Progenitor cell of endocrine pancreas (in vitro differentiated cells): Measurements from ENCODE around the gene NFKB2. TPM values are rescaled to one million over a fixed set of nuclear protein-coding genes. Genes with fewer than 3 reads are reported as not detected.

ENCODE experiments used
- DNase-seq: peaks from one replicate; pipeline ENCODE4 v3.0.0; 2021; ENCODE audit warnings: low spot score; ENCODE audit not compliant: unreplicated experiment
- H3K27ac Mint-ChIP-seq: 2 replicates; pipeline ENCODE4 v1.8.0; 2021; ENCODE audit warnings: mild to moderate bottlenecking, moderate library complexity, mixed read lengths
- H3K27me3 Mint-ChIP-seq: 2 replicates; pipeline ENCODE4 v1.8.0; 2021; ENCODE audit warnings: mixed read lengths
- H3K36me3 Mint-ChIP-seq: 2 replicates; pipeline ENCODE4 v1.8.0; 2022; ENCODE audit warnings: mixed read lengths; ENCODE audit not compliant: insufficient read depth
- H3K4me1 Mint-ChIP-seq: 2 replicates; pipeline ENCODE4 v1.8.0; 2021; ENCODE audit warnings: low read depth, mixed read lengths
- H3K4me3 Mint-ChIP-seq: 2 replicates; pipeline ENCODE4 v1.8.0; 2021; ENCODE audit warnings: low read depth, mild to moderate bottlenecking, moderate library complexity, mixed read lengths
- H3K9me3 Mint-ChIP-seq: 2 replicates; pipeline ENCODE4 v1.8.0; 2021; ENCODE audit warnings: low read depth, mixed read lengths
- CTCF ChIP-seq: fragments of 200-600 bp; sonication (generic); IDR thresholded peaks from one replicate; pipeline ENCODE4 v1.5.0; 2021; ENCODE audit warnings: antibody characterized with exemption, mild to moderate bottlenecking; ENCODE audit not compliant: unreplicated experiment
- total RNA-seq: library from RNA; stranded (reverse); gene quantifications from 2 replicates; pipeline ENCODE4 v1.2.1, GENCODE V29; 2021

Gene NFKB2
- total RNA-seq, 1 donor from 2014 or later: 21.6 TPM

GRCh38 chr10:102384053-102384452, 11.5 kb upstream of the NFKB2 start:
- Mint-ChIP-seq H3K36me3 (peaks cover 9% of the 10 kb centered on the region), H3K9me3 (no peaks in the 10 kb centered on the region), H3K4me1 (no peaks in the 10 kb centered on the region), H3K27me3 (no peaks in the 10 kb centered on the region), H3K27ac (no peak overlapping the region), H3K4me3 (no peak overlapping the region)
- peak; percentile 25 for TF ChIP-seq CTCF
- no peak for DNase-seq

GRCh38 chr10:102384606-102385429, 10.7 kb upstream of the NFKB2 start:
- DNase-seq: no peak
- Mint-ChIP-seq H3K27ac (no peak overlapping the region), H3K27me3 (peaks cover 1% of the 10 kb centered on the region), H3K4me3 (no peak overlapping the region), H3K36me3 (peaks cover 8% of the 10 kb centered on the region), H3K9me3 (no peaks in the 10 kb centered on the region), H3K4me1 (peaks cover under 1% of the 10 kb centered on the region)
- no peak for TF ChIP-seq CTCF

- no peak for TF ChIP-seq CTCF
- Mint-ChIP-seq H3K4me3 (no peak overlapping the region), H3K27ac (no peak overlapping the region), H3K27me3 (peaks cover 31% of the 10 kb centered on the region), H3K9me3 (no peaks in the 10 kb centered on the region), H3K36me3 (no peaks in the 10 kb centered on the region), H3K4me1 (peaks cover 8% of the 10 kb centered on the region)
- DNase-seq: no peak
These were observed 5.6 kb upstream of the NFKB2 start for GRCh38 chr10:102389894-102390293.

- no peak overlapping the region for H3K4me3 Mint-ChIP-seq
- peaks cover 13% of the 10 kb centered on the region for H3K4me1 Mint-ChIP-seq
- TF ChIP-seq CTCF: no peak
- DNase-seq: no peak
- H3K27ac Mint-ChIP-seq: no peak overlapping the region
- peaks cover 31% of the 10 kb centered on the region for H3K27me3 Mint-ChIP-seq
- H3K36me3 Mint-ChIP-seq: no peaks in the 10 kb centered on the region
- no peaks in the 10 kb centered on the region for H3K9me3 Mint-ChIP-seq
These were observed 3.2 kb upstream of the NFKB2 start for GRCh38 chr10:102392306-102392705.

- Mint-ChIP-seq H3K27me3 (peaks cover 31% of the 10 kb centered on the region), H3K4me3 (peak overlapping the region; percentile 72), H3K9me3 (no peaks in the 10 kb centered on the region), H3K27ac (no peak overlapping the region), H3K36me3 (no peaks in the 10 kb centered on the region), H3K4me1 (peaks cover 13% of the 10 kb centered on the region)
- no peak for TF ChIP-seq CTCF
- DNase-seq: no peak
These were observed 2.0 kb upstream of the NFKB2 start for GRCh38 chr10:102393411-102394078.
